MM.1S (cell line): ENCODE data around the gene PPA1.

Experiments
- CTCF ChIP-seq: fragments of 300-600 bp; sonication (generic); IDR thresholded peaks from 2 replicates; pipeline ENCODE4 v1.5.1; 2016; ENCODE audit warnings: antibody characterized with exemption, low read length, mixed read lengths
- EZH2 ChIP-seq: fragments of 300-600 bp; sonication (generic); optimal IDR thresholded peaks from 2 replicates; pipeline ENCODE3; 2017; ENCODE audit warnings: low read depth, mild to moderate bottlenecking, antibody characterized with exemption, low read length, mixed read lengths
- EZH2phosphoT487 ChIP-seq: fragments of 300-600 bp; sonication (generic); IDR thresholded peaks from 2 replicates; pipeline ENCODE4 v1.6.1; 2018; ENCODE audit warnings: antibody characterized with exemption, low read length

- no peak for TF ChIP-seq CTCF
- TF ChIP-seq EZH2, result no peak
- no peak for TF ChIP-seq EZH2phosphoT487
Measured at GRCh38 chr10:70197235-70197945, 35.8 kb downstream of the PPA1 start.
